Measurements from ENCODE around the gene IVD. TPM values are rescaled to one million over a fixed set of nuclear protein-coding genes. Genes with fewer than 3 reads are reported as not detected.

Gene IVD
- total RNA-seq, 1 donor from 2014 or later, result 106 TPM

GRCh38 chr15:40368719-40369473 lies 36.7 kb upstream of the IVD start:
- Histone ChIP-seq H3K4me1 (peaks cover 42% of the 10 kb centered on the region), H3K27ac (replicated peaks) (peak overlapping the region; percentile 95), H3K9me3 (replicated peaks) (no peaks in the 10 kb centered on the region), H3K27me3 (ENCODE audit: low read depth) (no peaks in the 10 kb centered on the region), H3K36me3 (no peaks in the 10 kb centered on the region), H3K4me3 (no peak overlapping the region)
- intact Hi-C loops (cut with micrococcal nuclease), result no loop called here
- no peak for DNase-seq
- no peak for TF ChIP-seq CTCF (IDR thresholded peaks at IDR 0.05; ENCODE audit: borderline replicate concordance)

- H3K4me3 ChIP-seq, result no peak overlapping the region
- no peak for TF ChIP-seq CTCF (IDR thresholded peaks at IDR 0.05; ENCODE audit: borderline replicate concordance)
- no peaks in the 10 kb centered on the region for H3K36me3 ChIP-seq
- H3K4me1 ChIP-seq, result peaks cover 42% of the 10 kb centered on the region
- intact Hi-C loops (cut with micrococcal nuclease), result no loop called here
- H3K27ac ChIP-seq (replicated peaks), result no peak overlapping the region
- H3K27me3 ChIP-seq (ENCODE audit: low read depth), result no peaks in the 10 kb centered on the region
- H3K9me3 ChIP-seq (replicated peaks), result no peaks in the 10 kb centered on the region
- DNase-seq, result no peak
Measured at GRCh38 chr15:40369474-40369869, 36.1 kb upstream of the IVD start.

GRCh38 chr15:40369971-40370370 lies 35.6 kb upstream of the IVD start:
- no peak overlapping the region for H3K4me3 ChIP-seq
- no peak overlapping the region for H3K27ac ChIP-seq (replicated peaks)
- H3K36me3 ChIP-seq, result no peaks in the 10 kb centered on the region
- no peak for TF ChIP-seq CTCF (IDR thresholded peaks at IDR 0.05; ENCODE audit: borderline replicate concordance)
- H3K27me3 ChIP-seq (ENCODE audit: low read depth), result no peaks in the 10 kb centered on the region
- DNase-seq, result no peak
- H3K9me3 ChIP-seq (replicated peaks), result no peaks in the 10 kb centered on the region
- intact Hi-C loops (cut with micrococcal nuclease), result no loop called here
- H3K4me1 ChIP-seq, result peaks cover 38% of the 10 kb centered on the region

- Histone ChIP-seq H3K27me3 (ENCODE audit: low read depth) (no peaks in the 10 kb centered on the region), H3K36me3 (no peaks in the 10 kb centered on the region), H3K4me3 (no peak overlapping the region), H3K27ac (replicated peaks) (no peak overlapping the region), H3K9me3 (replicated peaks) (no peaks in the 10 kb centered on the region), H3K4me1 (peaks cover 11% of the 10 kb centered on the region)
- no peak for DNase-seq
- TF ChIP-seq CTCF (IDR thresholded peaks at IDR 0.05; ENCODE audit: borderline replicate concordance), result no peak
- intact Hi-C loops (cut with micrococcal nuclease), result no loop called here
Measured at GRCh38 chr15:40372981-40373380, 32.6 kb upstream of the IVD start.

- intact Hi-C loops (cut with micrococcal nuclease), result no loop called here
- Histone ChIP-seq H3K36me3 (no peaks in the 10 kb centered on the region), H3K27ac (replicated peaks) (no peak overlapping the region), H3K4me3 (no peak overlapping the region), H3K27me3 (ENCODE audit: low read depth) (no peaks in the 10 kb centered on the region), H3K4me1 (peaks cover 24% of the 10 kb centered on the region), H3K9me3 (replicated peaks) (no peaks in the 10 kb centered on the region)
- TF ChIP-seq CTCF (IDR thresholded peaks at IDR 0.05; ENCODE audit: borderline replicate concordance), result no peak
- DNase-seq, result no peak
Measured at GRCh38 chr15:40377606-40378005, 28.0 kb upstream of the IVD start.

Measured in left ventricle myocardium inferior (tissue), 1 donor.